SIG-M5 treated with dmso at 0.1 percent for 504 hours (cell line): ENCODE results near the gene LHFPL3.

Experiments
- DNase-seq: peaks from one replicate; lab custom pipeline; 2025; ENCODE audit not compliant: unreplicated experiment; lab: John Stamatoyannopoulos, UW

The LHFPL3 gene

GRCh38 chr7:104794589-104794988 is 466.2 kb downstream of the LHFPL3 start:
- DNase-seq: no peak

GRCh38 chr7:104795086-104795485 is 466.7 kb downstream of the LHFPL3 start:
- no peak for DNase-seq

- no peak for DNase-seq
These were observed 467.4 kb downstream of the LHFPL3 start for GRCh38 chr7:104795616-104796398.

- DNase-seq: no peak
These were observed 471.9 kb downstream of the LHFPL3 start for GRCh38 chr7:104800307-104800706.

- DNase-seq: no peak
These were observed 472.6 kb downstream of the LHFPL3 start for GRCh38 chr7:104801022-104801421.

GRCh38 chr7:104803931-104804330 is 475.5 kb downstream of the LHFPL3 start:
- DNase-seq: no peak

GRCh38 chr7:104804696-104805095 is 476.3 kb downstream of the LHFPL3 start:
- no peak for DNase-seq

GRCh38 chr7:104805449-104806317 is 477.3 kb downstream of the LHFPL3 start:
- DNase-seq: no peak

GRCh38 chr7:104807671-104808070 is 479.3 kb downstream of the LHFPL3 start:
- no peak for DNase-seq

GRCh38 chr7:104809906-104810305 is 481.5 kb downstream of the LHFPL3 start:
- no peak for DNase-seq

- no peak for DNase-seq
These were observed 485.7 kb downstream of the LHFPL3 start for GRCh38 chr7:104814126-104814525.

GRCh38 chr7:104814671-104815400 is 486.4 kb downstream of the LHFPL3 start:
- no peak for DNase-seq

- DNase-seq: no peak
These were observed 488.1 kb downstream of the LHFPL3 start for GRCh38 chr7:104816537-104816936.

GRCh38 chr7:104818961-104819880 is 490.8 kb downstream of the LHFPL3 start:
- DNase-seq: no peak

- no peak for DNase-seq
These were observed 492.6 kb downstream of the LHFPL3 start for GRCh38 chr7:104820836-104821535.

- no peak for DNase-seq
These were observed 494.8 kb downstream of the LHFPL3 start for GRCh38 chr7:104823177-104823576.

GRCh38 chr7:104825099-104825498 is 496.7 kb downstream of the LHFPL3 start:
- DNase-seq: no peak

GRCh38 chr7:104826135-104826534 is 497.7 kb downstream of the LHFPL3 start:
- no peak for DNase-seq

- no peak for DNase-seq
These were observed 508.6 kb downstream of the LHFPL3 start for GRCh38 chr7:104836976-104837375.
